Tibial nerve (tissue), 4 donors: ENCODE results near the gene IGF2R. TPM values are rescaled to one million over a fixed set of nuclear protein-coding genes. Genes with fewer than 3 reads are reported as not detected.
"Not testable (repeated sequence)": the region's sequence is repeated elsewhere in the genome, so short reads cannot be mapped to it uniquely, and the experiment has no call there.

ENCODE experiments used
- DNase-seq, 2 donors: peaks; one replicate each; pipeline ENCODE4 v3.0.0-alpha.2; 2019; ENCODE audit warnings: low spot score in 2 of 2
- H3K27ac ChIP-seq, 4 donors: fragments of 200-600 bp; sonication (generic) in 3 of 4; one replicate each; pipeline ENCODE4 v1.5.1; 2017 to 2019; ENCODE audit warnings: mild to moderate bottlenecking in 1 of 4
- H3K27me3 ChIP-seq, 2 donors: fragments of 200-600 bp; sonication (generic) in 1 of 2; one replicate each; pipeline versions ENCODE4 v1.5.1 to v1.6.0; 2017 to 2019
- H3K36me3 ChIP-seq, 3 donors: fragments of 200-600 bp; sonication (generic); one replicate each; pipeline ENCODE4 v1.5.1; 2018 to 2019
- H3K4me1 ChIP-seq, 4 donors: fragments of 200-600 bp; sonication (generic) in 3 of 4; one replicate each; pipeline ENCODE4 v1.5.1; 2017 to 2019
- H3K4me3 ChIP-seq, 4 donors: fragments of 200-600 bp; sonication (generic) in 3 of 4; one replicate each; pipeline ENCODE4 v1.5.1; 2017 to 2019; ENCODE audit warnings: mild to moderate bottlenecking in 1 of 4, moderate library complexity in 1 of 4
- H3K9me3 ChIP-seq, 4 donors: fragments of 200-600 bp; sonication (generic) in 3 of 4; one replicate each; pipeline ENCODE4 v1.5.1; 2017 to 2019
- CTCF ChIP-seq, 5 experiments: fragments of 200-600 bp in 3 of 5; fragments of 450-650 bp in 2 of 5; sonication (generic) in 3 of 5; IDR thresholded peaks; one replicate each; pipeline ENCODE4 v1.5.1; 2016 to 2019; ENCODE audit warnings: antibody characterized with exemption in 5 of 5, mild to moderate bottlenecking in 3 of 5, moderate library complexity in 2 of 5
- EP300 ChIP-seq, 2 donors: sonication (generic); formaldehyde crosslinking; IDR thresholded peaks; one replicate each; pipeline ENCODE4 v1.6.1; 2017; ENCODE audit warnings: antibody characterized with exemption in 2 of 2, mild to moderate bottlenecking in 1 of 2
- POLR2A ChIP-seq, 2 donors: fragments of 450-650 bp; IDR thresholded peaks; one replicate each; pipeline ENCODE4 v1.6.1; 2017; ENCODE audit warnings: antibody characterized with exemption in 2 of 2, mild to moderate bottlenecking in 2 of 2, moderate library complexity in 2 of 2
- WGBS, 2 donors: methylation state at CpG; one replicate each; pipeline ENCODE4 v1.1.5; 2018; 5-methylcytosine and 5-hydroxymethylcytosine counted together
- total RNA-seq, 4 donors: library from RNA; depleted of rRNA; stranded (reverse); fragments of >200 nt; gene quantifications; one replicate each; pipeline ENCODE4 v1.1.0, GENCODE V29; 2016

IGF2R gene
- total RNA-seq, 4 donors from 2014 or later: 60.1 to 81.3 (median 68.5) TPM

DNA sequence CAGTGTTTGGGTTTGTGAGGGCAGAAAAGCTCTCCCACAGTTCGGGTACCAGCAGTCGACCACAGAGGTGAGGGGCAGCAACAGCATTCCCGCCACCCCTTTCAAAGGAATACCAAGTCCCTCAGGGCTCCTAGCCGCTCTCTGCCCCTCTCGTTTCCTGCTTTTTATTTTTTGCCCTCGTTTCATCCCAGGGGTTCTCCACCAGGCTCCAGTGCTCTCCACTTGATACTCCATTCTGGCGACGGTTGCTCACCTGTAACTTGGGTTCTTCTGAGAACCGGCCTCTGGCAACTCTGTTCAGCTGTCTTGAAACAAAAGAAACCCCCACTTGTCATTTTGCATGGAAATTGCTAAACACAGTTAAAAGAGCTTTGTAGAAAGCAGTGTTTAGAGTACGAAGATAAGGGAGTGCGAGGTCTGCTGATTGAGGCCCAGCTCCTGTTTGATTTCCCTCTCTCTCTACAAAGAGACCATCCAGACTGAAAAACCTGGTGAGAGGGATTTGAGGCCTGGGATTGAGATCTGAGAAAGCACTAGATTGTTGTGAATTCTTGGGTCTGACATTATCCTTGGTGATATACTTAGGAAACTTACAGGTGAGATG lies 28.7 kb downstream of the IGF2R start:
- TF ChIP-seq CTCF (IDR thresholded peaks at IDR 0.05) (no peak), POLR2A (IDR thresholded peaks at IDR 0.05) (no peak), EP300 (IDR thresholded peaks at IDR 0.05) (no peak)
- peaks cover 0 to 12% (median 0%) of the 10 kb centered on the region in 4 donors for H3K4me1 ChIP-seq
- DNase-seq: no peak
- H3K9me3 ChIP-seq: no peaks in the 10 kb centered on the region
- 86 to 88% methylated on average over 11 of the region's 11 CpGs for WGBS, 2 donors
- H3K4me3 ChIP-seq: no peak overlapping the region
- H3K27me3 ChIP-seq: no peaks in the 10 kb centered on the region
- peaks cover 0 to 25% (median 0%) of the 10 kb centered on the region in 3 donors for H3K36me3 ChIP-seq
- H3K27ac ChIP-seq: no peak overlapping the region

GRCh38 chr6:159998538-159998937 lies 29.7 kb downstream of the IGF2R start:
- 87 to 93% methylated on average over 2 of the region's 2 CpGs for WGBS, 2 donors
- Histone ChIP-seq H3K36me3 (peaks cover 0 to 20% (median 0%) of the 10 kb centered on the region in 3 donors), H3K27me3 (no peaks in the 10 kb centered on the region), H3K4me3 (no peak overlapping the region), H3K27ac (no peak overlapping the region), H3K4me1 (peaks cover 0 to 3% (median 0%) of the 10 kb centered on the region in 4 donors), H3K9me3 (no peaks in the 10 kb centered on the region)
- no peak for TF ChIP-seq POLR2A (IDR thresholded peaks at IDR 0.05)
- no peak for TF ChIP-seq CTCF (IDR thresholded peaks at IDR 0.05)
- TF ChIP-seq EP300 (IDR thresholded peaks at IDR 0.05): no peak
- DNase-seq: no peak

DNA sequence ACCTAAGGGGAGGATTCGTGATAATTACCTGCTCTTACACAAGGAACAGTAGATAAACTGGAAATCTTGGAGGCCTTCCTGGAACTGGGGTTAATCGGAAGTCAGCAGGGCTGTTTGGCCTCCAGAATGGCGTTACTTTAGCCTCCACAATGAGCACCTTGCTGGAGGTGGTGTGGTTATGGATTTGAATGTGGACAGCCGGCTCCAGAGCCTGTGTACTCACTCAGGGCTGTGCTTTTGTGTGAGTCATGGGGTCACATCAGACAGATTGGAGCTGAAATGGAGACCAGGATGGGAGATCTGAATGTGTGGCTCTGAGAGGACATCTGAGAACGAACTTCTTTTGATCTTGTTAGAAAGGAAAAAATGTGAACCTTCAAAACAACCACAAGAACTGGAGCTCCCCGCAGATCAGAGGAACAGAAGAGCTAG lies 30.4 kb downstream of the IGF2R start:
- H3K36me3 ChIP-seq: peaks cover 0 to 20% (median 0%) of the 10 kb centered on the region in 3 donors
- H3K27ac ChIP-seq: no peak overlapping the region
- no peaks in the 10 kb centered on the region for H3K9me3 ChIP-seq
- no peak for DNase-seq
- H3K4me3 ChIP-seq: no peak overlapping the region
- H3K27me3 ChIP-seq: no peaks in the 10 kb centered on the region
- WGBS, 2 donors: 94 to 96% methylated on average over 6 of the region's 6 CpGs
- H3K4me1 ChIP-seq: peaks cover 0 to 7% (median 0%) of the 10 kb centered on the region in 4 donors
- TF ChIP-seq POLR2A (IDR thresholded peaks at IDR 0.05): no peak
- TF ChIP-seq EP300 (IDR thresholded peaks at IDR 0.05): no peak
- TF ChIP-seq CTCF (IDR thresholded peaks at IDR 0.05): no peak

DNA sequence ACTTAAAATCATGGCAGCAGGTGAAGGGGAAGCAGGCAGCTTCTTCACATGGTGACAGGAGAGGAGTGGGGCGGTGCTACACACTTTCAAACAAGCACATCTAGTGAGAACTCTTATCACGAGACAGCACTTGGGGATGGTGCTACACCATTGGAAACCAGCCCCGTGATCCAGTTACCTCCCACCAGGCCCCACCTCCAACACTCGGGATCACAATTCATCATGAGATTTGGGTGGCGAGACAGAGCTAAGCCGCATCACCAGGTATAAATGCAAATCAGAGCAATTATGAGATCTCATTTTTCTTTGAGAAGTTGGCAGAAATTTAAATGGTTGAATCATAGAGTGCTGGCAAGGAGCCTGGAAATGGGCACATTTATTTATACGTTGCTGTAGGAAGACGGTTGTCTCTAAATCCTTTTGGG lies 31.4 kb downstream of the IGF2R start:
- TF ChIP-seq EP300 (IDR thresholded peaks at IDR 0.05) (no peak), CTCF (IDR thresholded peaks at IDR 0.05) (no peak), POLR2A (IDR thresholded peaks at IDR 0.05) (no peak)
- no peak overlapping the region for H3K4me3 ChIP-seq
- 83 to 84% methylated on average over 8 of the region's 8 CpGs for WGBS, 2 donors
- H3K36me3 ChIP-seq: peaks cover 0 to 20% (median 0%) of the 10 kb centered on the region in 3 donors
- peaks cover 0 to 11% (median 0%) of the 10 kb centered on the region in 4 donors for H3K4me1 ChIP-seq
- H3K9me3 ChIP-seq: no peaks in the 10 kb centered on the region
- no peak overlapping the region for H3K27ac ChIP-seq
- H3K27me3 ChIP-seq: no peaks in the 10 kb centered on the region
- DNase-seq: no peak

GRCh38 chr6:160000893-160001427 lies 32.1 kb downstream of the IGF2R start:
- H3K4me3 ChIP-seq, H3K27me3 ChIP-seq, H3K9me3 ChIP-seq, H3K27ac ChIP-seq, DNase-seq: not testable (repeated sequence)
- Histone ChIP-seq H3K36me3 (peaks cover 0 to 20% (median 0%) of the 10 kb centered on the region in 3 donors), H3K4me1 (peaks cover 0 to 18% (median 0%) of the 10 kb centered on the region in 4 donors)
- WGBS, 2 donors: 88 to 90% methylated on average over 8 to 9 of the region's 9 CpGs
